ENCODE measurements around the gene FYB2. TPM values are rescaled to one million over a fixed set of nuclear protein-coding genes. Genes with fewer than 3 reads are reported as not detected.

Gene FYB2
- not detected for polyA plus RNA-seq (ENCODE audit: low read depth in 6 of 6)

GRCh38 chr1:56819387-56819899 is at the start of gene FYB2:
FYB2 (minus strand) TSS chr1:56819404; CDS start chr1:56819290, 114 bp downstream.
- Mint-ChIP-seq H3K4me1 (no peaks in the 10 kb centered on the region), H3K27ac (peak within 1 kb of the TSS in 1 of 6 donors; percentile 31), H3K4me3 (no peak within 1 kb of the TSS), H3K27me3 (peaks cover 16 to 39% (median 17%) of the 10 kb centered on the region in 3 donors), H3K36me3 (peaks cover 0 to 9% of the 10 kb centered on the region in 2 donors), H3K9me3 (peaks cover 2 to 9% (median 4%) of the 10 kb centered on the region in 7 donors)
- DNase-seq (no peak), ATAC-seq (ENCODE audit: low read depth in 2 of 2) (no peak)

DNA sequence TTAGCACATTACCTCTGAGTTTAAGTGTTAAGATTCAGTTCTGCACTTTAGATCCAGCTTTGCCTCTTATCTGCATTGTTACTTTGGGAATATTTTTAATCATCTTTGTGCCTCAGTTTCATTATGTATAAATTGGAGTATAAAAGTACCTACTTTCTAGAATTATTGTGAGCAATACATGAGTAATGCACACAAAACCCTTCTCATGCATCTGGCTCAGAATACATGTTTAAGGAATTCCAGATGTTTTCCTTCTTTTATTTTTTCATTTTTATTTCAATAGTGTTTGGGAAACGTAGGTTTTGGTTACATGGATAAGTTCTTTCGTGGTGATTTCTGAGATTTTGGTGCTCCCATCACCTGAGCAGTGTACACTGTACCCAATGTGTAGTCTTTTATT is 49.6 kb upstream of the FYB2 start:
- ATAC-seq (ENCODE audit: low read depth in 2 of 2) (no peak), DNase-seq (no peak)
- H3K36me3 Mint-ChIP-seq, result no peaks in the 10 kb centered on the region
- no peak overlapping the region for H3K27ac Mint-ChIP-seq
- H3K9me3 Mint-ChIP-seq, result peaks cover 0 to 12% (median 5%) of the 10 kb centered on the region in 7 donors
- peaks cover 9 to 12% (median 10%) of the 10 kb centered on the region in 3 donors for H3K27me3 Mint-ChIP-seq
- H3K4me3 Mint-ChIP-seq, result no peak overlapping the region
- H3K4me1 Mint-ChIP-seq, result no peaks in the 10 kb centered on the region

- Mint-ChIP-seq H3K36me3 (no peaks in the 10 kb centered on the region), H3K4me3 (no peak overlapping the region), H3K27ac (no peak overlapping the region), H3K4me1 (no peaks in the 10 kb centered on the region), H3K9me3 (peaks cover 0 to 12% (median 5%) of the 10 kb centered on the region in 7 donors), H3K27me3 (peaks cover 9 to 12% (median 11%) of the 10 kb centered on the region in 3 donors)
- DNase-seq, result no peak
- no peak for ATAC-seq (ENCODE audit: low read depth in 2 of 2)
Measured at GRCh38 chr1:56867491-56867890, 48.3 kb upstream of the FYB2 start.

DNA sequence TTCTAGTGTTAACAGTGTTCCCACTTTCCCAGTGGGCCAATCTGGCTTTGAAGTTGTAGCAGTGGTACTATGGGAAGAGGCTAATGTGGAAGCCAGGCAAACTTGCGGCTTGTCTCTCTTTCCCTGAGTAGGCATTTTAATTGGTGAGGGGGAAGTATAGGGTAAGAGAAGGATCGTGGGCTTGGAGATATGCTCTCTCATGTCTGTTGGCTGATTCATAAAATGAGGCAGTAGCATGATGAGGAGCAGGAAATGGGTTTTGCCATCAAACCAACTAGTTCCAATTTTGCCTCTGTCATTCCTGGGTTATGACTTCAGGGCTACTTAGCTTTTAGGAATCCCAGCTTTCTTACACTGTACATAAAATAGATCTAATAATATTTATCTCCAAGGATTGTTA is 47.5 kb upstream of the FYB2 start:
- no peak for DNase-seq
- no peak overlapping the region for H3K27ac Mint-ChIP-seq
- H3K9me3 Mint-ChIP-seq, result peaks cover 0 to 12% (median 5%) of the 10 kb centered on the region in 7 donors
- no peak for ATAC-seq (ENCODE audit: low read depth in 2 of 2)
- no peaks in the 10 kb centered on the region for H3K4me1 Mint-ChIP-seq
- no peaks in the 10 kb centered on the region for H3K36me3 Mint-ChIP-seq
- peaks cover 9 to 12% (median 11%) of the 10 kb centered on the region in 3 donors for H3K27me3 Mint-ChIP-seq
- H3K4me3 Mint-ChIP-seq, result no peak overlapping the region

- DNase-seq (no peak), ATAC-seq (ENCODE audit: low read depth in 2 of 2) (no peak)
- Mint-ChIP-seq H3K4me1 (no peaks in the 10 kb centered on the region), H3K36me3 (no peaks in the 10 kb centered on the region), H3K27ac (peak overlapping the region in 1 of 6 donors; percentile 7), H3K27me3 (peaks cover 5 to 22% (median 21%) of the 10 kb centered on the region in 3 donors), H3K4me3 (no peak overlapping the region), H3K9me3 (peaks cover 2 to 17% (median 5%) of the 10 kb centered on the region in 7 donors)
Measured at GRCh38 chr1:56864430-56864829, 45.2 kb upstream of the FYB2 start.

DNA sequence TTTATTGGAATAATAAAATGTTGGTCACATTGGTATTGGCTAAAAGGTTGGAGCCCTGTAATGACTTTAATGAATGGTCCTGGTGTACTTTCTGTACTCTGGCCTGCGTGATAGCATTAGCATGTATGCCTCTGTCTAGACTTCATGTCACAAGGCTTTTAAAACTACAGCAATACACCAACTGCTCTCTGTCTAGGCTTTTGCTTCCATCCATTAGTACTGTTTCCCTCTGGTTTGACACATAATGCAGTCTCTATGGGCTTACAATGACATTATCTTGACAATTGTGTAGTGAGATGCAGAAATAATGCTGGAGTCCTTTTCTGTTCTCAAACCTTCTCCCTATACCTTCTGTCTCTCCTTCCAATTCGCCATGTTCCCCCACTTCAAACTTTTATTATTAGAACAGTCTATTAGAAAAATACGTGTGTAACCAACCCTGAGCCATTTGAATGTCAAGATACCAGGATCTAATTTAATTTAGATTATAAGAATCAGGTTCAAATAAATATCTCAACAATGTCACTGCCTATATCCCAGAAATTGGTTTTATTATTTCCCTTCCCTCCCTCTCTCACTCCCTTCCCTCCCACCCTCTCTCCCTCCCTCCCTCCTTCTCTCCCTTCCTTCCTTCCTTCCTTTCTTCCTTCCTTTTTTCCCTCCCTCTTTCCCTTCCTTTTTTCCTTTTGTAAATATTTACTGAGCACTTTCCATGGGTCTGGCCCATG is 44.2 kb upstream of the FYB2 start:
- DNase-seq, result no peak
- H3K9me3 Mint-ChIP-seq, result peaks cover 3 to 17% (median 5%) of the 10 kb centered on the region in 7 donors
- no peak overlapping the region for H3K4me3 Mint-ChIP-seq
- ATAC-seq (ENCODE audit: low read depth in 2 of 2), result no peak
- no peaks in the 10 kb centered on the region for H3K4me1 Mint-ChIP-seq
- no peaks in the 10 kb centered on the region for H3K36me3 Mint-ChIP-seq
- H3K27me3 Mint-ChIP-seq, result peaks cover 5 to 22% (median 21%) of the 10 kb centered on the region in 3 donors
- H3K27ac Mint-ChIP-seq, result no peak overlapping the region

DNA sequence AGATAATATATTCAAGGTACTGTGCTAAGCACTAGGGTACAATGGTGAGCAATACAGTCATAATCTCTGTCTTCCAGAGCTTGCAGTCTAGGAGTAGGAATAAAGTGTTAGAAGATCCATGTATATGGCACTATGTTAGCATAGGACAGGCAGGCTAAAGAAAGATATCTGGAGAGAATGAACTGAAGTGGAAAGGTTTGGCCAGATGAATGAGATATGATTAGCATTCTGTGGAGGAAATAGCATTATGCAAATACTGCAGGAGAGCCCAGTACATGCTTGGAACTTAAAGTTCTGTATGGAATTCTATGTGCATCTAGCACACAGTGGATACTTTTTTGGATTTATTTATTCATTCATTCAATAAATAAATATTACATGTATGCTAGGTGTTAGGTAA is 40.1 kb upstream of the FYB2 start:
- no peak overlapping the region for H3K4me3 Mint-ChIP-seq
- DNase-seq (no peak), ATAC-seq (ENCODE audit: low read depth in 2 of 2) (no peak)
- H3K27me3 Mint-ChIP-seq, result peaks cover 6 to 17% (median 15%) of the 10 kb centered on the region in 3 donors
- H3K36me3 Mint-ChIP-seq, result no peaks in the 10 kb centered on the region
- no peaks in the 10 kb centered on the region for H3K4me1 Mint-ChIP-seq
- H3K9me3 Mint-ChIP-seq, result peaks cover 3 to 8% (median 5%) of the 10 kb centered on the region in 7 donors
- H3K27ac Mint-ChIP-seq, result no peak overlapping the region

DNA sequence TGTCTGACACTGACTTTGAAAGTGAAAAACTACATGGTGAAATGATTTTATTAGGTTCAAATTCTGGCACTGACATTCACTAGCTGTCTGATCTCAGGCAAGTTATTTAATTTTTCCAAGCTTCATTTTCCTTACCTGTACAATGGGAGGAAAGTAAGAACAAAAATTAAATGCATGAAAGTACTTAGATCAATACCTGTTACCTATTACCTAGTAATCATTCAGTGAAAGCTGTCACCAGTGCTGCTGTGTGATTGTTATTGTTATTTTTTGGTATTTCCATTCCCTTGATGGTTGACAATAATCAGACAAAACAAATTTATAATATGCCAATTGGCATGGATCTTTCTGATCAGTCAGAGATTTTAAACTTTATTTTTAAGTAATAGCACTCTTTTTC is 37.0 kb upstream of the FYB2 start:
- Mint-ChIP-seq H3K36me3 (no peaks in the 10 kb centered on the region), H3K27me3 (peaks cover 6 to 25% (median 13%) of the 10 kb centered on the region in 3 donors), H3K4me3 (no peak overlapping the region), H3K27ac (no peak overlapping the region), H3K4me1 (no peaks in the 10 kb centered on the region), H3K9me3 (peaks cover 2 to 6% (median 4%) of the 10 kb centered on the region in 7 donors)
- DNase-seq (no peak), ATAC-seq (ENCODE audit: low read depth in 2 of 2) (no peak)

DNA sequence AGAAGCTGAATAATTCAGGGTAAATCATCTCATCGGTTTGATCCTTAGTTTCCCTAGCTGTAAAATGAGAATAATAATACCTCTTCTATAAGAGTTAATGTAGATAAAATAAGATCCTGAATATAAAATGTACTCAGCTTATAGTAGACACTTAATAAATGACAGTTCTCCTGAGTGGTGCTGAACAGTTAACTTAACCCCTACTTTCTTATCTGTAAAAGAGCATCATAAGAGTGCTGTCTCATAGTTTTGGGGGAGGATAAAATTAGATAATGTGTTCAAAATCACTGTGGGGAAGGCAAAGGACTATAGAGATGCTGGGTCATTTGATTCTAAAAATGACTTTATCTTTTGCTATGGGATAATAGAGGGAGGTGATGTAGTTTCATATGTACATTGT is 36.0 kb upstream of the FYB2 start:
- H3K36me3 Mint-ChIP-seq, result no peaks in the 10 kb centered on the region
- H3K9me3 Mint-ChIP-seq, result peaks cover 0 to 6% (median 2%) of the 10 kb centered on the region in 7 donors
- H3K4me1 Mint-ChIP-seq, result no peaks in the 10 kb centered on the region
- DNase-seq (no peak), ATAC-seq (ENCODE audit: low read depth in 2 of 2) (no peak)
- peaks cover 6 to 17% (median 11%) of the 10 kb centered on the region in 3 donors for H3K27me3 Mint-ChIP-seq
- H3K27ac Mint-ChIP-seq, result no peak overlapping the region
- no peak overlapping the region for H3K4me3 Mint-ChIP-seq

DNA sequence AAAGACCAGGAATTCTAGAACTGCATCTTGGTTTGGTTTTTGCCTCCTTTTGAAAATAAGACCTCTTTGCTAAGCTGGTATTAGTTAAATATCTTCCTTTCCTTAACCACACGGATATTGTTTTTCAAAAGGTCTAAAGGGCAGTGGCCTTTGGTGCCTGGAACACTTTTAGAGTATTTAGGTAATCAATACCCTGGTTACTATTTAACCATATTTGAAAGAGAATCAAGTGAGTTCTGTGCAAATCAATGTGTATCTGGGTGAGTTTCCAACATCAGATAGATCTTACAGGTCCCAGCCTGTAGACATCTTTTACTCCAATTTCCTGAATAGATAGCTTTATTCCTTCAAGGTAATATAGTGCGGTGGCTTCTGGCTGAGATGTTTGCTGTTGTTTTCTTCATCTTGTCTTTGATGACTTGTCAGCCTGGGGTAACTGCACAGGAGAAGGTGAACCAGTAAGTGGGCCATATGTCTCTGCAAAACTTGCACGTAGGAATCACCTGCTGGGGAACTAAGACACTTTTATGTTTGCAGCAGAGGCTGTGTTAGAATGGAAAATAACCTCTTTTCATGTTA is 35.4 kb upstream of the FYB2 start, which contains the start of gene C8A:
C8A (plus strand) TSS at position 277 of the 579 bp plus-strand sequence; CDS start at position 382, 105 bp downstream.
- no peaks in the 10 kb centered on the region for H3K36me3 Mint-ChIP-seq
- H3K27ac Mint-ChIP-seq, result no peak within 1 kb of the TSS
- no peaks in the 10 kb centered on the region for H3K4me1 Mint-ChIP-seq
- peaks cover 0 to 6% (median 0%) of the 10 kb centered on the region in 7 donors for H3K9me3 Mint-ChIP-seq
- no peak within 1 kb of the TSS for H3K4me3 Mint-ChIP-seq
- ATAC-seq (ENCODE audit: low read depth in 2 of 2) (no peak), DNase-seq (no peak)
- peaks cover 6 to 14% (median 10%) of the 10 kb centered on the region in 3 donors for H3K27me3 Mint-ChIP-seq

DNA sequence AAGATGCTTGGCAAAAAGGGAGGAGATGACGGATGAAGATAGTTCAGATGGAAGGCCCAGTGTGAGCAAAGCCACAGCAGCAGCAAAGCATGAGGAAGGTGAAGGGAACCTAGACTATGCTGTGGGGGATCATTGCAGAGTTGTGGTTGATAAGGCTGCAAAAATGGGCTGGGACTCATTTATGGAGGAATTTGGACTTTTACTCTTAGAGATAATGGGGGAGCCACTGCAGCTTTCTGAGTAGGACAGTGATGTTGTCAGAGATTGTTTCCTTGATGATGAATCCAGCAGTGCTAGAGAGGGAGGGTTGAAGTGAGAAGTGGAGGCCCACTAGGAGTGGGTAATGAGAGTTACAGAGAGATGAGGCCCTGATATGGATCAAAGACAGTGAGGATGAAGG is 33.3 kb upstream of the FYB2 start:
- Mint-ChIP-seq H3K27ac (no peak overlapping the region), H3K4me1 (no peaks in the 10 kb centered on the region), H3K9me3 (peaks cover 0 to under 1% (median 0%) of the 10 kb centered on the region in 7 donors), H3K4me3 (no peak overlapping the region), H3K27me3 (peaks cover 13 to 21% (median 14%) of the 10 kb centered on the region in 3 donors), H3K36me3 (no peaks in the 10 kb centered on the region)
- DNase-seq, result no peak
- ATAC-seq (ENCODE audit: low read depth in 2 of 2), result no peak

DNA sequence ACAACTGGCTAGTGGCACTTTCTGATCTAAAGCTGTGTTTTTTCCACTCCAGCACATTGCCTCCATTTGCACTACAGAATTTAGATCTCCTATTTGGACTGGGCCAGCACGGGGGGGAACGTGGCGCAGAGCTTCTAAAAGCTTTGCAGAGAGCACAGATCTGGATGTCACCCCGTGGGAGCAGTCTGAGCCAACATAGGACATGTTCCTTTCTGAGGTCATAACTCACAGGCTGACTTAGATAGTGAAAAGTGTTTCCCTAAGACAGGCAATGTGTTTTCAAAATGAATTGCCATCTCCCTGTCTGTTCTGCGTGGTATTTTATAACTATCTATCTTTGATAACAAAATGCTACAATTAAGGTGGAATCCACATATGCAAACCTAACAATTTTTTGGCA is 31.7 kb upstream of the FYB2 start:
- peaks cover 15 to 21% (median 17%) of the 10 kb centered on the region in 3 donors for H3K27me3 Mint-ChIP-seq

DNA sequence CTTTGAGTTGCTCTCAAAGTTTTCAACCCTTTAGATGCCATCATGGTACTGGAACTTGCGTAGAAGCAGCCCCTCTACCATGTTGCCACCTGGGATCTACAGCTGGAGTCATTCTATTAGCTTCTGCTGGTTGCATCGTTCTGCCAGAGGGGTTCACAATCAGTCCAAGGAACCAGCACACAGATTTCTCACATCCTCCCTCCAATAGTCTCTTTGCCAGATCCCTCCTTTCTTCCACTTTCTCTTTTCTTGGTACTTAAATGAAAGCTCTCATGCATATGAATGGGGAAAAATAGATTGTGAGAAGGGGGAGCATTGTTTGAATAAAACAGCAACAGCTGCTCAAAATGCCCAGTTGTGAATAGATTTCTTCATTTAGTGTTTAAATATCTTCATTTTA is 31.2 kb upstream of the FYB2 start:
- Mint-ChIP-seq H3K4me3 (no peak overlapping the region), H3K36me3 (no peaks in the 10 kb centered on the region), H3K9me3 (peaks cover 0 to 3% (median 0%) of the 10 kb centered on the region in 7 donors), H3K27ac (no peak overlapping the region), H3K4me1 (no peaks in the 10 kb centered on the region), H3K27me3 (peaks cover 17 to 22% (median 21%) of the 10 kb centered on the region in 3 donors)
- no peak for ATAC-seq (ENCODE audit: low read depth in 2 of 2)
- no peak for DNase-seq

More for the DNA sequence above, 31.7 kb upstream of the FYB2 start:
- DNase-seq (no peak), ATAC-seq (ENCODE audit: low read depth in 2 of 2) (no peak)
- peaks cover 0 to 1% (median 0%) of the 10 kb centered on the region in 7 donors for H3K9me3 Mint-ChIP-seq
- H3K4me1 Mint-ChIP-seq, result no peaks in the 10 kb centered on the region
- no peaks in the 10 kb centered on the region for H3K36me3 Mint-ChIP-seq
- H3K4me3 Mint-ChIP-seq, result no peak overlapping the region
- H3K27ac Mint-ChIP-seq, result no peak overlapping the region

GRCh38 chr1:56849750-56850149 is 30.5 kb upstream of the FYB2 start:
- Mint-ChIP-seq H3K27ac (no peak overlapping the region), H3K36me3 (no peaks in the 10 kb centered on the region), H3K4me3 (no peak overlapping the region), H3K9me3 (peaks cover 0 to 3% (median 0%) of the 10 kb centered on the region in 7 donors), H3K4me1 (no peaks in the 10 kb centered on the region), H3K27me3 (peaks cover 13 to 23% (median 21%) of the 10 kb centered on the region in 3 donors)
- DNase-seq, result no peak
- no peak for ATAC-seq (ENCODE audit: low read depth in 2 of 2)

Data from naive B cell (primary cell).